GM12878 (cell line): Measurements from ENCODE around the gene L3HYPDH. TPM values are rescaled to one million over a fixed set of nuclear protein-coding genes. Genes with fewer than 3 reads are reported as not detected.

Experiments used
- ATAC-seq: fragments of 200-7000 bp; cut with Tn5 transposase; 3 replicates; pipeline ENCODE4 v1.9.1; 2020; ENCODE audit warnings: mild to moderate bottlenecking, moderate library complexity
- BruUV-seq: library from RNA; stranded (reverse); fragments of 400-500 nt; replicated peaks from 2 replicates; lab custom pipeline; 2021; lab: Mats Ljungman, UMichigan
- CTCF ChIA-PET: fragments of 300-600 bp; sonication (Branson Sonifier 250); formaldehyde crosslinking; extraction: SDS; loops from one replicate; lab custom pipeline; 2021; ENCODE audit warnings: inconsistent platforms; lab: Yijun Ruan, JAX
- POLR2A ChIA-PET: fragments of 350-600 bp; formaldehyde crosslinking; extraction: SDS; loops from one replicate; lab custom pipeline; 2021; ENCODE audit warnings: inconsistent platforms; lab: Charles Lee
- RAD21 ChIA-PET: fragments of 300-600 bp; sonication (Branson Sonifier 250); formaldehyde crosslinking; loops from one replicate; lab custom pipeline; 2023; ENCODE audit warnings: antibody characterized with exemption; ENCODE audit not compliant: unreplicated experiment; lab: Charles Lee
- SMC1A ChIA-PET: fragments of 300-600 bp; sonication (Branson Sonifier 250); formaldehyde crosslinking; loops from one replicate; lab custom pipeline; 2023; ENCODE audit not compliant: unreplicated experiment, uncharacterized antibody; lab: Charles Lee
- DNase-seq: peaks from one replicate; pipeline ENCODE4 v3.0.0-alpha.2; 2011; ENCODE audit warnings: low read depth, low spot score
- FAIRE-seq: peaks from 3 replicates; lab custom pipeline; 2011; peaks lifted over from hg19 to GRCh38; lab: Jason Lieb, UNC
- H2AFZ ChIP-seq: 2 replicates; pipeline ENCODE4 v1.6.0; 2011; ENCODE audit warnings: low read depth, low read length, control low read depth; ENCODE audit not compliant: control insufficient read depth
- H3K27ac ChIP-seq: 2 replicates; pipeline ENCODE4 v1.5.1; 2011; ENCODE audit warnings: control low read depth; ENCODE audit not compliant: control insufficient read depth, insufficient read depth
- H3K27me3 ChIP-seq, 2 experiments: replicated peaks in 1 of 2; 2 replicates each; pipeline versions ENCODE4 v1.6.0 to v1.6.1; 2011; ENCODE audit warnings: low read length in 1 of 2; ENCODE audit not compliant: control insufficient read depth in 2 of 2, insufficient read depth in 2 of 2
- H3K36me3 ChIP-seq, 2 experiments: 2 replicates each; pipeline ENCODE4 v1.5.1; 2011; ENCODE audit warnings: low read length in 1 of 2; ENCODE audit not compliant: control insufficient read depth in 2 of 2, insufficient read depth in 2 of 2
- H3K4me1 ChIP-seq: 2 replicates; pipeline ENCODE4 v1.6.1; 2011; ENCODE audit warnings: mild to moderate bottlenecking, low read length, moderate library complexity, mixed read lengths; ENCODE audit not compliant: control insufficient read depth, insufficient read depth
- H3K4me2 ChIP-seq: 2 replicates; pipeline ENCODE4 v1.6.0; 2011; ENCODE audit warnings: control low read depth; ENCODE audit not compliant: control insufficient read depth, insufficient read depth
- H3K4me3 ChIP-seq: fragments of 200-600 bp; sonication (generic); 2 replicates; pipeline ENCODE4 v1.5.1; 2016
- H3K79me2 ChIP-seq: 2 replicates; pipeline ENCODE4 v1.6.0; 2011; ENCODE audit warnings: low read length; ENCODE audit not compliant: control insufficient read depth, insufficient read depth
- H3K9ac ChIP-seq: 2 replicates; pipeline ENCODE4 v1.8.0; 2011; ENCODE audit warnings: low read length, control low read depth, mixed read lengths; ENCODE audit not compliant: control insufficient read depth, insufficient read depth
- H3K9me3 ChIP-seq: replicated peaks from 3 replicates; pipeline ENCODE4 v1.5.1; 2011; ENCODE audit warnings: mild to moderate bottlenecking, low read length; ENCODE audit not compliant: control insufficient read depth, insufficient read depth
- H4K20me1 ChIP-seq: 2 replicates; pipeline ENCODE4 v1.6.0; 2011; ENCODE audit not compliant: control insufficient read depth, insufficient read depth
- ASH2L ChIP-seq: fragments of 300-600, 200-600 bp; sonication (generic); IDR thresholded peaks from 2 replicates; pipeline ENCODE4 v1.6.1; 2017; ENCODE audit warnings: low read depth, mild to moderate bottlenecking, borderline replicate concordance
- BHLHE40 ChIP-seq, 2 experiments: fragments of 450-650 bp in 1 of 2; IDR thresholded peaks; 2 replicates each; pipeline ENCODE4 v1.6.1; 2011 to 2017; ENCODE audit warnings: low read depth in 2 of 2, borderline replicate concordance in 1 of 2, improper control_type of control experiment in 1 of 2, low read length in 1 of 2, mild to moderate bottlenecking in 1 of 2
- BRCA1 ChIP-seq: IDR thresholded peaks from 2 replicates; pipeline ENCODE4 v1.6.1; 2011; ENCODE audit warnings: low read depth, low read length, improper control_type of control experiment
- CBX5 ChIP-seq: sonication (generic); IDR thresholded peaks from 2 replicates; pipeline ENCODE4 v1.6.1; 2016; ENCODE audit warnings: low read depth, moderate library complexity, mild to moderate bottlenecking, inconsistent platforms
- FOS ChIP-seq: IDR thresholded peaks from 3 replicates; pipeline ENCODE4 v1.6.1; 2011; ENCODE audit warnings: borderline replicate concordance; ENCODE audit not compliant: insufficient read length; ENCODE audit errors: extremely low read depth
- IRF5 ChIP-seq: fragments of 450-650 bp; IDR thresholded peaks from 2 replicates; pipeline ENCODE4 v1.6.1; 2017; ENCODE audit warnings: borderline replicate concordance
- MYB ChIP-seq: fragments of 150-350 bp; IDR thresholded peaks from 2 replicates; pipeline ENCODE4 v1.6.1; 2014; ENCODE audit warnings: mild to moderate bottlenecking, low read depth, low read length, borderline replicate concordance
- MYC ChIP-seq: IDR thresholded peaks from 2 replicates; pipeline ENCODE4 v1.6.1; 2011; ENCODE audit warnings: mild to moderate bottlenecking, low read length, moderate library complexity, inconsistent platforms; ENCODE audit not compliant: insufficient read depth, insufficient replicate concordance, insufficient read length, severe bottlenecking
- NBN ChIP-seq: fragments of 450-650 bp; IDR thresholded peaks from 2 replicates; pipeline ENCODE4 v1.6.1; 2016
- NR2F1 ChIP-seq: fragments of 450-650 bp; conservative IDR thresholded peaks from 2 replicates; pipeline ENCODE4 v1.6.1; 2017; ENCODE audit warnings: mild to moderate bottlenecking
- SIX5 ChIP-seq: IDR thresholded peaks from 2 replicates; pipeline ENCODE4 v1.6.1; 2011; ENCODE audit warnings: mild to moderate bottlenecking, low read depth, low read length, moderate library complexity; ENCODE audit not compliant: severe bottlenecking
- SMAD1 ChIP-seq: fragments of 450-650 bp; IDR thresholded peaks from 2 replicates; pipeline ENCODE4 v1.6.1; 2018; ENCODE audit warnings: mild to moderate bottlenecking, low read depth; ENCODE audit not compliant: partially characterized antibody
- SMARCA5 ChIP-seq: fragments of 450-650 bp; IDR thresholded peaks from 2 replicates; pipeline ENCODE4 v1.6.1; 2017; ENCODE audit warnings: mild to moderate bottlenecking
- SRF ChIP-seq, 2 experiments: IDR thresholded peaks; 2 replicates each; pipeline ENCODE4 v1.6.1; 2011; ENCODE audit warnings: low read depth in 2 of 2, low read length in 2 of 2, mild to moderate bottlenecking in 1 of 2, moderate library complexity in 1 of 2
- STAT1 ChIP-seq: fragments of 450-650 bp; conservative IDR thresholded peaks from 2 replicates; pipeline ENCODE4 v1.6.1; 2014; ENCODE audit warnings: antibody characterized with exemption, mild to moderate bottlenecking
- USF2 ChIP-seq: IDR thresholded peaks from 2 replicates; pipeline ENCODE4 v1.6.1; 2011; ENCODE audit warnings: low read depth, low read length, improper control_type of control experiment, borderline replicate concordance
- ZNF24 ChIP-seq: fragments of 450-650 bp; IDR thresholded peaks from 2 replicates; pipeline ENCODE4 v1.6.1; 2017; ENCODE audit warnings: antibody characterized with exemption, mild to moderate bottlenecking
- WGBS: methylation state at CpG from one replicate; pipeline ENCODE4 v1.1.6; 2016; ENCODE audit warnings: low lambda C conversion rate; ENCODE audit not compliant: insufficient replicate concordance, insufficient coverage; ENCODE audit errors: missing lambda C conversion rate; 5-methylcytosine and 5-hydroxymethylcytosine counted together
- in situ Hi-C: fragments of 300-500 bp; cut with MboI; formaldehyde crosslinking; loops from 9 replicates; pipeline ENCODE4 v1.14.3; 2018; ENCODE audit warnings: mixed read lengths
- intact Hi-C: fragments of 100-400 bp; cut with micrococcal nuclease; formaldehyde crosslinking; loops from one replicate; pipeline ENCODE4 v1.14.2; 2022; ENCODE audit not compliant: unreplicated experiment
- polyA plus RNA-seq, 11 experiments: library from polyadenylated mRNA; depleted of rRNA in 4 of 11; unstranded in 6 of 11; stranded (reverse) in 5 of 11; fragments of >200 nt; fragmentation: Nextera tagmentation in 4 of 11; fragmentation: Illumina TruSeq in 1 of 11; extraction: Ambion mirVana in 4 of 11; extraction: Trizol in 1 of 11; gene quantifications; 1 replicate in 1 of 11; 2 replicates in 10 of 11; pipeline versions ENCODE4 v1.2.1 to v1.2.3, GENCODE V29; 2011 to 2016; ENCODE audit warnings: inconsistent platforms in 2 of 11, missing spikeins in 2 of 11, low read depth in 1 of 11
- total RNA-seq, 4 experiments: library from RNA; depleted of rRNA in 3 of 4; stranded (reverse); fragments of >200 nt in 3 of 4; fragmentation: Illumina TruSeq in 1 of 4; extraction: Trizol in 1 of 4; gene quantifications; 2 replicates each; pipeline versions ENCODE4 v1.2.1 to v1.2.3, GENCODE V29; 2013 to 2021
- TF ChIP-seq, protein P1 (sequence below): IDR thresholded peaks from 2 replicates; pipeline ENCODE4 v1.6.1; 2012; ENCODE audit warnings: mild to moderate bottlenecking, low read depth, low read length

The L3HYPDH gene
- total and polyA plus RNA-seq, 10 of the 15 experiments (the other 5 are each of a cell fraction or from before 2014, with no cell fraction given), result 11.5 to 27.8 (median 15.8) TPM

DNA sequence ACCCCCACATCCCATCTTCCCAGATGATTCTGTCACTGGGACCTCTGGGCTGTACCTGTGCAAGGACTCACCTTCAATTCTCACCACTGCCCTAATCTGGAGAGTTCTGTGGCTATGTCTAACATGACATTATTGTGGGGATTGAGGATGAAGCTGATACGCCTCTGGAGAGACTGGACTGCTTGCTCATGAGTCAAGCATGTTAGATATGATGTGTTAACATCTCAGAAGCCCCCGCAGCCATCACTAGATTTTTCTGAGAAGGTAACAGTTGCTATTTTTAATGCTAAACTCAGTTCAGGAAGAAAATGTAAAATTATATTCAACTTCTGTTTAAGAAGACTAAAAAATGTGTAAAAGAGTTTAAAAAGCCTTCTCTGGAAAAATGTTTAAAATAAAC, 25.8 kb upstream of the L3HYPDH start (continued):
- TF ChIP-seq BHLHE40 (IDR thresholded peaks at IDR 0.05; ENCODE audit: borderline replicate concordance in 1 of 2, low read depth in 2 of 2, low read length in 1 of 2), result no peak
- TF ChIP-seq SIX5, result no peak

- Histone ChIP-seq H3K9me3 (no peaks in the 10 kb centered on the region), H3K4me1 (no peaks in the 10 kb centered on the region), H3K36me3 (peaks cover 0 to 2% of the 10 kb centered on the region in 2 experiments; a peak in 2 of 4 replicates), H3K79me2 (no peaks in the 10 kb centered on the region), H3K4me3 (no peak overlapping the region), H3K27ac (no peak overlapping the region), H3K4me2 (no peak overlapping the region), H3K27me3 (no peaks in the 10 kb centered on the region), H3K9ac (no peak overlapping the region), H2AFZ (no peak overlapping the region), H4K20me1 (no peaks in the 10 kb centered on the region)
- intact Hi-C loops, result loop anchor here (5.0 kb wide), 1 partner anchor 178 kb away; no protein-coding TSS in a partner anchor
- POLR2A ChIA-PET, result no interaction called here
- BruUV-seq, result no TSS peak
- no peak for DNase-seq
- WGBS, result 65% methylated on average over 3 of the region's 3 CpGs
- RAD21 ChIA-PET, result interaction anchor here (2.4 kb wide), 1 partner anchor 68 kb away, joined by 13 read pairs; the partner anchor contains the start of gene CCDC175
- SMC1A ChIA-PET, result interaction anchor here (1.0 to 3.9 kb wide), 2 partner anchors 8 to 68 kb away, joined by 3 to 29 read pairs; partner anchors contain the start of gene CCDC175
- FAIRE-seq, result no peak
- ATAC-seq, result no peak
- in situ Hi-C loops, result no loop called here
- CTCF ChIA-PET, result interaction anchor here (0.5 to 12.6 kb wide), 4 partner anchors 24 to 453 kb away, joined by 3 to 147 read pairs (median 4); partner anchors contain the start of genes CCDC175 and JKAMP
- TF ChIP-seq SMAD1, result no peak
- no peak for TF ChIP-seq SIX5
- TF ChIP-seq BRCA1, result no peak
- TF ChIP-seq, protein P1, sequence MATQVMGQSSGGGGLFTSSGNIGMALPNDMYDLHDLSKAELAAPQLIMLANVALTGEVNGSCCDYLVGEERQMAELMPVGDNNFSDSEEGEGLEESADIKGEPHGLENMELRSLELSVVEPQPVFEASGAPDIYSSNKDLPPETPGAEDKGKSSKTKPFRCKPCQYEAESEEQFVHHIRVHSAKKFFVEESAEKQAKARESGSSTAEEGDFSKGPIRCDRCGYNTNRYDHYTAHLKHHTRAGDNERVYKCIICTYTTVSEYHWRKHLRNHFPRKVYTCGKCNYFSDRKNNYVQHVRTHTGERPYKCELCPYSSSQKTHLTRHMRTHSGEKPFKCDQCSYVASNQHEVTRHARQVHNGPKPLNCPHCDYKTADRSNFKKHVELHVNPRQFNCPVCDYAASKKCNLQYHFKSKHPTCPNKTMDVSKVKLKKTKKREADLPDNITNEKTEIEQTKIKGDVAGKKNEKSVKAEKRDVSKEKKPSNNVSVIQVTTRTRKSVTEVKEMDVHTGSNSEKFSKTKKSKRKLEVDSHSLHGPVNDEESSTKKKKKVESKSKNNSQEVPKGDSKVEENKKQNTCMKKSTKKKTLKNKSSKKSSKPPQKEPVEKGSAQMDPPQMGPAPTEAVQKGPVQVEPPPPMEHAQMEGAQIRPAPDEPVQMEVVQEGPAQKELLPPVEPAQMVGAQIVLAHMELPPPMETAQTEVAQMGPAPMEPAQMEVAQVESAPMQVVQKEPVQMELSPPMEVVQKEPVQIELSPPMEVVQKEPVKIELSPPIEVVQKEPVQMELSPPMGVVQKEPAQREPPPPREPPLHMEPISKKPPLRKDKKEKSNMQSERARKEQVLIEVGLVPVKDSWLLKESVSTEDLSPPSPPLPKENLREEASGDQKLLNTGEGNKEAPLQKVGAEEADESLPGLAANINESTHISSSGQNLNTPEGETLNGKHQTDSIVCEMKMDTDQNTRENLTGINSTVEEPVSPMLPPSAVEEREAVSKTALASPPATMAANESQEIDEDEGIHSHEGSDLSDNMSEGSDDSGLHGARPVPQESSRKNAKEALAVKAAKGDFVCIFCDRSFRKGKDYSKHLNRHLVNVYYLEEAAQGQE, result no peak
- no peak for TF ChIP-seq IRF5
- no peak for TF ChIP-seq ZNF24
- no peak for TF ChIP-seq SRF (IDR thresholded peaks at IDR 0.05; ENCODE audit: low read depth in 2 of 2, low read length in 2 of 2)
- TF ChIP-seq MYC, result no peak
- no peak for TF ChIP-seq MYB
- TF ChIP-seq NBN, result no peak
- no peak for TF ChIP-seq ASH2L
- no peak for TF ChIP-seq NR2F1
- TF ChIP-seq USF2, result no peak
- TF ChIP-seq SMARCA5, result no peak
- no peak for TF ChIP-seq FOS
- TF ChIP-seq STAT1, result no peak
- TF ChIP-seq CBX5, result no peak
Observed at GRCh38 chr14:59509101-59509500, 24.9 kb upstream of the L3HYPDH start.
